ENCODE measurements around the gene JAG1.

DNA sequence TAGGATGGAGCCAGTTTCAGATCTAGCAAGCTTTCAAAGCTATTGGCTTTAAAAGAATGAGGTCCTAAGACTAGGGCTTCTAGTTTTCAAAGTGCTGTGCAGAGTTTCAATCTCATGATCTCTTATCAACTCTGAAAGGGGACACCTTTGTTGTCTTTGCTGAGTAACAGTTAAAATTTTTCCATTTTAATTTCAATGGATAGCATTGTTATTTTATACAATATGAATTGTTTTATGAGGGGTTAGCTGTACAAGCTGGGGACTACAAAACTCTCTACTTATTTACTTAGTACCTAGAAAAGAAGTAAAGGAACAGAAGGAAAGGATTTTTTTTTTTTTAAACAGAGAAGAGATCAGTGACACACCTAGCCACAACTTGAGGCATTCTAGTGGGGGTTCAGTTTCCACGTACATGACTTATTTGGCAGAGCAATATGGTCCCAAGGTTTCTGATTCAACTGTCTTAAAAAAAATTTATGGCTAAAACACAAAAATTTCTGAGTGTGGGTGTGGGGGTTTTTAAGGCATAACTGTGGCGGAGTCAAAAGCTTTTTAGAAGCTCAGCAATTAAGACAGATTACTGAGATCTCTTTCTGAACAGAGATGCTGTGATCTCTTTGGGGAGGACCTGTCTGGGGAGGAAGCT lies 46.1 kb upstream of the JAG1 start:
- TF ChIP-seq, protein P1, sequence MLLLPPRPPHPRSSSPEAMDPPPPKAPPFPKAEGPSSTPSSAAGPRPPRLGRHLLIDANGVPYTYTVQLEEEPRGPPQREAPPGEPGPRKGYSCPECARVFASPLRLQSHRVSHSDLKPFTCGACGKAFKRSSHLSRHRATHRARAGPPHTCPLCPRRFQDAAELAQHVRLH (tag by site-specific recombination; IDR thresholded peaks at IDR 0.05) = no peak
- TF ChIP-seq SP3 (tag by site-specific recombination; IDR thresholded peaks at IDR 0.05) = no peak
- TF ChIP-seq, protein P2, sequence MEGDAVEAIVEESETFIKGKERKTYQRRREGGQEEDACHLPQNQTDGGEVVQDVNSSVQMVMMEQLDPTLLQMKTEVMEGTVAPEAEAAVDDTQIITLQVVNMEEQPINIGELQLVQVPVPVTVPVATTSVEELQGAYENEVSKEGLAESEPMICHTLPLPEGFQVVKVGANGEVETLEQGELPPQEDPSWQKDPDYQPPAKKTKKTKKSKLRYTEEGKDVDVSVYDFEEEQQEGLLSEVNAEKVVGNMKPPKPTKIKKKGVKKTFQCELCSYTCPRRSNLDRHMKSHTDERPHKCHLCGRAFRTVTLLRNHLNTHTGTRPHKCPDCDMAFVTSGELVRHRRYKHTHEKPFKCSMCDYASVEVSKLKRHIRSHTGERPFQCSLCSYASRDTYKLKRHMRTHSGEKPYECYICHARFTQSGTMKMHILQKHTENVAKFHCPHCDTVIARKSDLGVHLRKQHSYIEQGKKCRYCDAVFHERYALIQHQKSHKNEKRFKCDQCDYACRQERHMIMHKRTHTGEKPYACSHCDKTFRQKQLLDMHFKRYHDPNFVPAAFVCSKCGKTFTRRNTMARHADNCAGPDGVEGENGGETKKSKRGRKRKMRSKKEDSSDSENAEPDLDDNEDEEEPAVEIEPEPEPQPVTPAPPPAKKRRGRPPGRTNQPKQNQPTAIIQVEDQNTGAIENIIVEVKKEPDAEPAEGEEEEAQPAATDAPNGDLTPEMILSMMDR (tag by site-specific recombination; IDR thresholded peaks at IDR 0.05) = no peak
- TF ChIP-seq, protein P3, sequence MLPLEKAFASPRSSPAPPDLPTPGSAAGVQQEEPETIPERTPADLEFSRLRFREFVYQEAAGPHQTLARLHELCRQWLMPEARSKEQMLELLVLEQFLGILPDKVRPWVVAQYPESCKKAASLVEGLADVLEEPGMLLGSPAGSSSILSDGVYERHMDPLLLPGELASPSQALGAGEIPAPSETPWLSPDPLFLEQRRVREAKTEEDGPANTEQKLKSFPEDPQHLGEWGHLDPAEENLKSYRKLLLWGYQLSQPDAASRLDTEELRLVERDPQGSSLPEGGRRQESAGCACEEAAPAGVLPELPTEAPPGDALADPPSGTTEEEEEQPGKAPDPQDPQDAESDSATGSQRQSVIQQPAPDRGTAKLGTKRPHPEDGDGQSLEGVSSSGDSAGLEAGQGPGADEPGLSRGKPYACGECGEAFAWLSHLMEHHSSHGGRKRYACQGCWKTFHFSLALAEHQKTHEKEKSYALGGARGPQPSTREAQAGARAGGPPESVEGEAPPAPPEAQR (tag by site-specific recombination; IDR thresholded peaks at IDR 0.05) = no peak
- TF ChIP-seq, protein P4, sequence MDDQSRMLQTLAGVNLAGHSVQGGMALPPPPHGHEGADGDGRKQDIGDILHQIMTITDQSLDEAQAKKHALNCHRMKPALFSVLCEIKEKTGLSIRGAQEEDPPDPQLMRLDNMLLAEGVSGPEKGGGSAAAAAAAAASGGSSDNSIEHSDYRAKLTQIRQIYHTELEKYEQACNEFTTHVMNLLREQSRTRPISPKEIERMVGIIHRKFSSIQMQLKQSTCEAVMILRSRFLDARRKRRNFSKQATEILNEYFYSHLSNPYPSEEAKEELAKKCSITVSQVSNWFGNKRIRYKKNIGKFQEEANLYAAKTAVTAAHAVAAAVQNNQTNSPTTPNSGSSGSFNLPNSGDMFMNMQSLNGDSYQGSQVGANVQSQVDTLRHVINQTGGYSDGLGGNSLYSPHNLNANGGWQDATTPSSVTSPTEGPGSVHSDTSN (CRISPR knock-in tag; IDR thresholded peaks at IDR 0.05) = no peak
- no peak for TF ChIP-seq ZNF510 (tag by site-specific recombination; IDR thresholded peaks at IDR 0.05; ENCODE audit: insufficient replicate concordance)

Measured in HEK293 (cell line).